PFSK-1 (cell line): ENCODE results near the gene FLNC.

Source experiments
- FOXP2 ChIP-seq: optimal IDR thresholded peaks from 2 replicates; pipeline ENCODE3; 2011; ENCODE audit warnings: borderline replicate concordance, control low read depth, inconsistent platforms; ENCODE audit not compliant: insufficient read depth; ENCODE audit errors: extremely low read length, extremely low read depth
- POLR2AphosphoS5 ChIP-seq: IDR thresholded peaks from 2 replicates; pipeline ENCODE4 v1.6.1; 2012; ENCODE audit warnings: low read depth, mild to moderate bottlenecking, control low read depth, low read length, moderate library complexity
- REST ChIP-seq, 2 experiments: IDR thresholded peaks; 2 replicates each; pipeline versions ENCODE4 v1.6.1 to v1.8.0; 2011 to 2012; ENCODE audit warnings: low read depth in 2 of 2, low read length in 2 of 2, control low read depth in 1 of 2, inconsistent platforms in 1 of 2, mild to moderate bottlenecking in 1 of 2, moderate library complexity in 1 of 2; ENCODE audit not compliant: insufficient read depth in 1 of 2
- SIN3A ChIP-seq: IDR thresholded peaks from 2 replicates; pipeline ENCODE4 v1.6.1; 2012; ENCODE audit warnings: mild to moderate bottlenecking, low read length, moderate library complexity, borderline replicate concordance; ENCODE audit not compliant: insufficient read depth
- TAF1 ChIP-seq: IDR thresholded peaks from 2 replicates; pipeline ENCODE4 v1.6.1; 2012; ENCODE audit warnings: low read length, control low read depth, borderline replicate concordance; ENCODE audit not compliant: insufficient read depth

GRCh38 chr7:128837521-128837921 lies 7.3 kb downstream of the FLNC start:
- TF ChIP-seq REST (IDR thresholded peaks at IDR 0.05; ENCODE audit: insufficient read depth in 1 of 2, low read depth in 2 of 2, low read length in 2 of 2) (no peak), POLR2AphosphoS5 (no peak), SIN3A (no peak), TAF1 (no peak), FOXP2 (no peak)
